Upper lobe of left lung (tissue), 6 donors: ENCODE results near the gene IL13. TPM values are rescaled to one million over a fixed set of nuclear protein-coding genes. Genes with fewer than 3 reads are reported as not detected.
A peak's percentile ranks its signal among the peaks of the same experiment; 100 is the strongest.

ENCODE experiments used
- ATAC-seq, 2 donors: fragments of 200-7000 bp; cut with Tn5 transposase; one replicate each; pipeline ENCODE4 v1.9.1; 2022; ENCODE audit warnings: mild to moderate bottlenecking in 2 of 2, moderate library complexity in 2 of 2; ENCODE audit not compliant: low FRiP score in 2 of 2
- DNase-seq, 2 donors: peaks; one replicate each; pipeline ENCODE4 v3.0.0-alpha.2; 2019 to 2020
- H3K27ac ChIP-seq, 4 donors: fragments of 200-600 bp; sonication (generic); one replicate each; pipeline ENCODE4 v1.5.1; 2016 to 2019
- H3K27me3 ChIP-seq, 4 donors: fragments of 200-600 bp; sonication (generic); one replicate each; pipeline ENCODE4 v1.5.1; 2017 to 2019
- H3K36me3 ChIP-seq, 4 donors: fragments of 200-600 bp; sonication (generic); one replicate each; pipeline ENCODE4 v1.5.1; 2016 to 2019
- H3K4me1 ChIP-seq, 4 donors: fragments of 200-600 bp; sonication (generic); one replicate each; pipeline ENCODE4 v1.5.1; 2018 to 2019
- H3K4me3 ChIP-seq, 4 donors: fragments of 200-600 bp; sonication (generic); one replicate each; pipeline ENCODE4 v1.5.1; 2017 to 2019; ENCODE audit warnings: mild to moderate bottlenecking in 2 of 4, moderate library complexity in 1 of 4
- H3K9me3 ChIP-seq, 4 donors: fragments of 200-600 bp; sonication (generic); one replicate each; pipeline ENCODE4 v1.5.1; 2018 to 2019
- CTCF ChIP-seq, 6 experiments: fragments of 450-650 bp in 4 of 6; fragments of 200-600 bp in 2 of 6; sonication (generic) in 2 of 6; IDR thresholded peaks; one replicate each; pipeline ENCODE4 v1.5.1; 2016 to 2019; ENCODE audit warnings: antibody characterized with exemption in 6 of 6
- EP300 ChIP-seq, 4 donors: sonication (generic); formaldehyde crosslinking; IDR thresholded peaks; one replicate each; pipeline ENCODE4 v1.5.1; 2017; ENCODE audit warnings: antibody characterized with exemption in 4 of 4, control low read depth in 2 of 4
- POLR2A ChIP-seq, 4 donors: fragments of 450-650 bp; IDR thresholded peaks; one replicate each; pipeline ENCODE4 v1.5.1; 2016 to 2017; ENCODE audit warnings: antibody characterized with exemption in 4 of 4, mild to moderate bottlenecking in 2 of 4
- POLR2AphosphoS5 ChIP-seq, 2 donors: sonication (generic); formaldehyde crosslinking; IDR thresholded peaks; one replicate each; pipeline ENCODE4 v1.5.1; 2017; ENCODE audit warnings: antibody characterized with exemption in 2 of 2
- WGBS, 2 donors: methylation state at CpG; one replicate each; pipeline ENCODE4 v1.1.5; 2017 to 2018; 5-methylcytosine and 5-hydroxymethylcytosine counted together
- total RNA-seq, 6 donors: library from RNA; depleted of rRNA in 4 of 6; stranded (reverse); fragments of >200 nt in 4 of 6; gene quantifications; one replicate each; pipeline versions ENCODE4 v1.1.0 to v1.2.1, GENCODE V29; 2016 to 2021
- donor health status: DM: no; HTN: no; CAD: no; lungs with moderate emphysema.
- donor health status: DM: no; HTN: yes; CAD: no; lungs with severe emphysema.

IL13 gene
- total RNA-seq, 6 donors from 2014 or later, result 0.49 to 1.0 TPM; not detected in 4

GRCh38 chr5:132669966-132670882, 12.3 kb downstream of the IL13 start:
- no peak for TF ChIP-seq POLR2AphosphoS5 (IDR thresholded peaks at IDR 0.05)
- no peak for ATAC-seq
- DNase-seq, result no peak
- H3K36me3 ChIP-seq, result no peaks in the 10 kb centered on the region
- H3K4me3 ChIP-seq, result no peak overlapping the region
- H3K27ac ChIP-seq, result no peak overlapping the region
- peaks cover 0 to 6% (median 5%) of the 10 kb centered on the region in 4 donors for H3K4me1 ChIP-seq
- no peaks in the 10 kb centered on the region for H3K9me3 ChIP-seq
- H3K27me3 ChIP-seq, result no peaks in the 10 kb centered on the region
- WGBS, 2 donors, result 90 to 92% methylated on average over 10 to 16 of the region's 16 CpGs

- H3K4me1 ChIP-seq, result peaks cover 0 to 6% (median 5%) of the 10 kb centered on the region in 4 donors
- H3K9me3 ChIP-seq, result no peaks in the 10 kb centered on the region
- no peaks in the 10 kb centered on the region for H3K27me3 ChIP-seq
- no peak overlapping the region for H3K27ac ChIP-seq
- no peak for DNase-seq
- WGBS, 2 donors, result 95 to 100% methylated on average over 3 of the region's 3 CpGs
- ATAC-seq, result no peak
- TF ChIP-seq POLR2A (IDR thresholded peaks at IDR 0.05) (no peak), POLR2AphosphoS5 (IDR thresholded peaks at IDR 0.05) (no peak), CTCF (IDR thresholded peaks at IDR 0.05) (no peak), EP300 (IDR thresholded peaks at IDR 0.05) (no peak)
- H3K36me3 ChIP-seq, result no peaks in the 10 kb centered on the region
- no peak overlapping the region for H3K4me3 ChIP-seq
Measured at GRCh38 chr5:132671000-132671399, 13.0 kb downstream of the IL13 start.

GRCh38 chr5:132673488-132673887, 15.5 kb downstream of the IL13 start:
- Histone ChIP-seq H3K36me3 (no peaks in the 10 kb centered on the region), H3K9me3 (no peaks in the 10 kb centered on the region), H3K27ac (no peak overlapping the region), H3K4me3 (no peak overlapping the region), H3K4me1 (peaks cover 4 to 11% (median 6%) of the 10 kb centered on the region in 4 donors), H3K27me3 (no peaks in the 10 kb centered on the region)
- DNase-seq (no peak), ATAC-seq (no peak)
- 78 to 96% methylated on average over 1 of the region's 1 CpG for WGBS, 2 donors
- TF ChIP-seq POLR2A (IDR thresholded peaks at IDR 0.05) (no peak), EP300 (IDR thresholded peaks at IDR 0.05) (no peak), POLR2AphosphoS5 (IDR thresholded peaks at IDR 0.05) (no peak), CTCF (IDR thresholded peaks at IDR 0.05) (no peak)

- 73 to 74% methylated on average over 14 of the region's 14 CpGs for WGBS, 2 donors
- peaks cover 4 to 11% (median 6%) of the 10 kb centered on the region in 4 donors for H3K4me1 ChIP-seq
- ATAC-seq (no peak), DNase-seq (no peak)
- peak within 1 kb of the TSS; percentile 62 to 74 (median 66) for H3K27ac ChIP-seq
- no peaks in the 10 kb centered on the region for H3K9me3 ChIP-seq
- no peak within 1 kb of the TSS for H3K4me3 ChIP-seq
- no peak for TF ChIP-seq POLR2AphosphoS5 (IDR thresholded peaks at IDR 0.05)
- TF ChIP-seq POLR2A (IDR thresholded peaks at IDR 0.05), result no peak
- TF ChIP-seq EP300 (IDR thresholded peaks at IDR 0.05), result no peak
- no peak for TF ChIP-seq CTCF (IDR thresholded peaks at IDR 0.05)
- H3K36me3 ChIP-seq, result no peaks in the 10 kb centered on the region
- no peaks in the 10 kb centered on the region for H3K27me3 ChIP-seq
Measured at GRCh38 chr5:132673939-132674630, 16.1 kb downstream of the IL13 start, which contains the start of gene IL4. Gene IL4, plus strand, starts transcription at chr5:132673989. Its CDS starts 62 bp downstream, at chr5:132674051.
